ENCODE data around the gene KLHL36. TPM values are rescaled to one million over a fixed set of nuclear protein-coding genes. Genes with fewer than 3 reads are reported as not detected.

Gene KLHL36
- total RNA-seq, 1 donor from 2014 or later = 43.8 TPM

GRCh38 chr16:84638231-84638806 is 10.0 kb upstream of the KLHL36 start:
- DNase-seq (ENCODE audit: low spot score) = no peak
- no peaks in the 10 kb centered on the region for H3K36me3 Mint-ChIP-seq (ENCODE audit: low read depth)

GRCh38 chr16:84640145-84640544 is 8.2 kb upstream of the KLHL36 start:
- Mint-ChIP-seq H3K27me3 (ENCODE audit: low read depth) (no peaks in the 10 kb centered on the region), H3K4me1 (ENCODE audit: low read depth) (peaks cover 28% of the 10 kb centered on the region), H3K27ac (ENCODE audit: unreplicated experiment) (no peak overlapping the region)

More at GRCh38 chr16:84638231-84638806, 10.0 kb upstream of the KLHL36 start:
- Mint-ChIP-seq H3K4me1 (ENCODE audit: low read depth) (peaks cover 32% of the 10 kb centered on the region), H3K27ac (ENCODE audit: unreplicated experiment) (no peak overlapping the region), H3K27me3 (ENCODE audit: low read depth) (no peaks in the 10 kb centered on the region), H3K4me3 (ENCODE audit: unreplicated experiment) (no peak overlapping the region), H3K9me3 (ENCODE audit: low read depth) (peaks cover 3% of the 10 kb centered on the region)
- TF ChIP-seq CTCF (IDR thresholded peaks at IDR 0.05) = no peak

GRCh38 chr16:84641643-84642358 is 6.5 kb upstream of the KLHL36 start:
- Mint-ChIP-seq H3K4me1 (ENCODE audit: low read depth) (peaks cover 26% of the 10 kb centered on the region), H3K9me3 (ENCODE audit: low read depth) (peaks cover 2% of the 10 kb centered on the region), H3K27me3 (ENCODE audit: low read depth) (peaks cover 2% of the 10 kb centered on the region), H3K4me3 (ENCODE audit: unreplicated experiment) (no peak overlapping the region), H3K27ac (ENCODE audit: unreplicated experiment) (no peak overlapping the region), H3K36me3 (ENCODE audit: low read depth) (no peaks in the 10 kb centered on the region)
- DNase-seq (ENCODE audit: low spot score) = no peak
- no peak for TF ChIP-seq CTCF (IDR thresholded peaks at IDR 0.05)

More at GRCh38 chr16:84640145-84640544, 8.2 kb upstream of the KLHL36 start:
- H3K36me3 Mint-ChIP-seq (ENCODE audit: low read depth) = no peaks in the 10 kb centered on the region
- no peak for TF ChIP-seq CTCF (IDR thresholded peaks at IDR 0.05)
- H3K9me3 Mint-ChIP-seq (ENCODE audit: low read depth) = peaks cover 3% of the 10 kb centered on the region
- no peak overlapping the region for H3K4me3 Mint-ChIP-seq (ENCODE audit: unreplicated experiment)
- DNase-seq (ENCODE audit: low spot score) = no peak

- Mint-ChIP-seq H3K4me3 (ENCODE audit: unreplicated experiment) (no peak overlapping the region), H3K4me1 (ENCODE audit: low read depth) (peaks cover 32% of the 10 kb centered on the region), H3K9me3 (ENCODE audit: low read depth) (no peaks in the 10 kb centered on the region), H3K27ac (ENCODE audit: unreplicated experiment) (peak overlapping the region; percentile 74), H3K36me3 (ENCODE audit: low read depth) (no peaks in the 10 kb centered on the region), H3K27me3 (ENCODE audit: low read depth) (peaks cover 2% of the 10 kb centered on the region)
- DNase-seq (ENCODE audit: low spot score) = no peak
- TF ChIP-seq CTCF (IDR thresholded peaks at IDR 0.05) = no peak
Measured at GRCh38 chr16:84643180-84643583, 5.1 kb upstream of the KLHL36 start.

GRCh38 chr16:84643674-84644073 is 4.6 kb upstream of the KLHL36 start:
- H3K27me3 Mint-ChIP-seq (ENCODE audit: low read depth) = peaks cover 2% of the 10 kb centered on the region
- no peak for TF ChIP-seq CTCF (IDR thresholded peaks at IDR 0.05)
- H3K27ac Mint-ChIP-seq (ENCODE audit: unreplicated experiment) = peak overlapping the region; percentile 74
- no peak overlapping the region for H3K4me3 Mint-ChIP-seq (ENCODE audit: unreplicated experiment)
- no peaks in the 10 kb centered on the region for H3K36me3 Mint-ChIP-seq (ENCODE audit: low read depth)
- no peaks in the 10 kb centered on the region for H3K9me3 Mint-ChIP-seq (ENCODE audit: low read depth)
- peaks cover 32% of the 10 kb centered on the region for H3K4me1 Mint-ChIP-seq (ENCODE audit: low read depth)
- no peak for DNase-seq (ENCODE audit: low spot score)
